Jurkat, Clone E6-1 (cell line): ENCODE results near the gene SCAMP2.

Experiments
- DNase-seq: peaks from one replicate; pipeline ENCODE4 v3.0.0-alpha.2; 2011; ENCODE audit warnings: low read depth, low spot score
- H3K4me3 ChIP-seq: 2 replicates; pipeline ENCODE4 v1.5.1; 2011; ENCODE audit warnings: mild to moderate bottlenecking, low read length, control low read depth, moderate library complexity

The SCAMP2 gene

DNA sequence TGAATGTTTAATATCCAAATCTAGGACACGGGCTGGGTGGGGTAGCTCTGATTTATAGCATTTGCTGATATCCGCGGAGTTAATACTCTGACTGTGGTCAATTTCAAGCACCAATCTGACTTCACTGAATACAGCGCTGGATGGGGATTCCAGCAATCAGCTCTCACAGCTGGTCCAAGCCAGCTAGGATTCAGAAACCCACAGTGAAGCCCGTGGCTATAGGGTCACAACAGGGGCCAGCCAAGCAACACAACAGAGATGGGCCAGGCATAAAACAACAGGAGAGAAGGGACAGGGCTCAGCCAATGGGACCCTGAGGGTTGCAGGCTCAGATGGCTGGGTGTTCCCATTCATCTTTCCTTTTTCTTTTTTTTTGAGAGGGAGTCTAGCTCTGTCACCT, 65.9 kb downstream of the SCAMP2 start:
- H3K4me3 ChIP-seq, result no peak overlapping the region
- no peak for DNase-seq

DNA sequence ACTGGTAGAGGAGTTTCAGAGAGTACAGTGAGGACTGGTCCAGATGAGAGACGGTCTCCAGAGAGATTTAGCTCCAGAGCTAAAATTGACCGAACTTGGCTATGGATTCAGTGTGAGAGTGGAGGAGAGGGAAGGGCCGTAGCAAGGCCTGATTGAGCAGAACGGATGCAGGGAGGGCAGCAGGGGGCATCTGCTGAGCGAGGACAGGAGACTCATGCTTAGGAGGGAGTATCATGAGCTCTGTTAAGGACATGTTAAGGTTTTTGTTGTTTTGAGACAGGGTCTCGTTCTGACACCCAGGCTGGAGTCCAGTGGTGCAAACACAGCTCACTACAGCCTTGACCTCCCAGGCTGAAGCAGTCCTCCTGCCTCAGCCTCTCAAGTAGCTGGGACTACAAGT, 68.2 kb downstream of the SCAMP2 start:
- no peak for DNase-seq
- H3K4me3 ChIP-seq, result no peak overlapping the region

DNA sequence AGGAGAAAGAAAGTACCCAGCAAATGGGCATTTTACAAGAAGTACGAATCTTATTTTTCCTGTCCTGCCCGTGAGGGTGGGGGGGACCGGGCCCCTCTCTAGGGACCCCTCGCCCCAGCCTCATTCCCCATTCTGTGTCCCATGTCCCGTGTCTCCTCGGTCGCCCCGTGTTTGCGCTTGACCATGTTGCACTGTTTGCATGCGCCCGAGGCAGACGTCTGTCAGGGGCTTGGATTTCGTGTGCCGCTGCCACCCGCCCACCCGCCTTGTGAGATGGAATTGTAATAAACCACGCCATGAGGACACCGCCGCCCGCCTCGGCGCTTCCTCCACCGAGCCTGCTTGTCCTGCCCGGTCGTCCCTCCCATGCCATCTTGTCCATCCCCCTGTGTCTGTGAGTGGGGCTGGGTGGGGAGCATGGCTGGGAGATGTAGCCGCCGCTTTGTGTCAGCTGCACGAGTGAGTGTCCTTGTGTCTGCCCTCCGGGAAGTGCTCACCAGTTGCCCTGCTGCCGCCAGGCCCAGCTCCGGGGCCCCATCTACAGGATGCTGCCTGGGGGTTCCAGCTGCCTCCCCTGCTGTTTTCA, 70.2 kb downstream of the SCAMP2 start:
- no peak for DNase-seq

DNA sequence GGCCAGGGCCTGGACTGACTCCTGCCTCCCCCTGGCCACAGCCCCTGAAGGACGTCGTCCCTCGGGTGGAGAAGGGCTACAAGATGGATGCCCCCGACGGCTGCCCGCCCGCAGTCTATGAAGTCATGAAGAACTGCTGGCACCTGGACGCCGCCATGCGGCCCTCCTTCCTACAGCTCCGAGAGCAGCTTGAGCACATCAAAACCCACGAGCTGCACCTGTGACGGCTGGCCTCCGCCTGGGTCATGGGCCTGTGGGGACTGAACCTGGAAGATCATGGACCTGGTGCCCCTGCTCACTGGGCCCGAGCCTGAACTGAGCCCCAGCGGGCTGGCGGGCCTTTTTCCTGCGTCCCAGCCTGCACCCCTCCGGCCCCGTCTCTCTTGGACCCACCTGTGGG, 70.9 kb downstream of the SCAMP2 start:
- H3K4me3 ChIP-seq, result no peak overlapping the region
- no peak for DNase-seq

More for the DNA sequence above, 70.2 kb downstream of the SCAMP2 start:
- no peak overlapping the region for H3K4me3 ChIP-seq

DNA sequence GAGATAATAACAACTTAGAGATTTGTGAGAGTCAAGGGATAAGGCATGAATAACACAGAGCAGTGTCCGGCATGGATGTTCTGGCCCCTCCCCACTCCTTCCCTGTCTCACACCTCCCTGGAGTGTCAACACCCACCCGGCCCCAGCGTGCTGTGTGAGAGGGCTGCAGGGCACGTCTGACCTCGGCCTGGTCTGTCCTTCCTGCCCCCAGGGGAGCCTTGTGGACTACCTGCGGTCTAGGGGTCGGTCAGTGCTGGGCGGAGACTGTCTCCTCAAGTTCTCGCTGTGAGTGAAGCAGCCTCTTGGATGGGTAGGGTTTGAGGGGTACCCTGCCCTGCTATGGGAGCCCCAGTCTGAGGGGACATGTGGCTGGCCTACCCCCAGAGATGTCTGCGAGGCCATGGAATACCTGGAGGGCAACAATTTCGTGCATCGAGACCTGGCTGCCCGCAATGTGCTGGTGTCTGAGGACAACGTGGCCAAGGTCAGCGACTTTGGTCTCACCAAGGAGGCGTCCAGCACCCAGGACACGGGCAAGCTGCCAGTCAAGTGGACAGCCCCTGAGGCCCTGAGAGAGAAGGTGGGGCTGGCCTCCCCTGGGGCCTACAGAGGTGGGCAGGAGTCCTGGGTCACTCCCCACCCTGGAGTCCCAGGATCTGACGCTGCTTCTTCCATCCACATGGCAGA, 71.7 kb downstream of the SCAMP2 start:
- H3K4me3 ChIP-seq, result no peak overlapping the region
- no peak for DNase-seq

DNA sequence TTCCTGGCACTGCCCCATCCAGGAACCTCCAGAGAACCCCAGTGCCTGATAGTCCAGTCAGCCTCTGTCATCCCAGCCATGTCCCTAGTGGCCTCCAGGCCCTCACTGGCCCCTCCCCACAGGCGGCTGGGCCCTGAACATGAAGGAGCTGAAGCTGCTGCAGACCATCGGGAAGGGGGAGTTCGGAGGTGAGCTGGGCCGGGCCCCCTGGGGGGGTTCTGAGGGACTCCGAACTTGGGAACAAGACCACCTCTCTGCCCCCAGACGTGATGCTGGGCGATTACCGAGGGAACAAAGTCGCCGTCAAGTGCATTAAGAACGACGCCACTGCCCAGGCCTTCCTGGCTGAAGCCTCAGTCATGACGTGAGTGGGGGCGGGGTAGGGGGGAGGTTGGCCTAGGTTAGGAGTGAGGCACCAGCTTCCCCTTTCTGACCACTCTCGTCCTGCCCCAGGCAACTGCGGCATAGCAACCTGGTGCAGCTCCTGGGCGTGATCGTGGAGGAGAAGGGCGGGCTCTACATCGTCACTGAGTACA, 72.5 kb downstream of the SCAMP2 start:
- no peak overlapping the region for H3K4me3 ChIP-seq
- DNase-seq, result no peak

DNA sequence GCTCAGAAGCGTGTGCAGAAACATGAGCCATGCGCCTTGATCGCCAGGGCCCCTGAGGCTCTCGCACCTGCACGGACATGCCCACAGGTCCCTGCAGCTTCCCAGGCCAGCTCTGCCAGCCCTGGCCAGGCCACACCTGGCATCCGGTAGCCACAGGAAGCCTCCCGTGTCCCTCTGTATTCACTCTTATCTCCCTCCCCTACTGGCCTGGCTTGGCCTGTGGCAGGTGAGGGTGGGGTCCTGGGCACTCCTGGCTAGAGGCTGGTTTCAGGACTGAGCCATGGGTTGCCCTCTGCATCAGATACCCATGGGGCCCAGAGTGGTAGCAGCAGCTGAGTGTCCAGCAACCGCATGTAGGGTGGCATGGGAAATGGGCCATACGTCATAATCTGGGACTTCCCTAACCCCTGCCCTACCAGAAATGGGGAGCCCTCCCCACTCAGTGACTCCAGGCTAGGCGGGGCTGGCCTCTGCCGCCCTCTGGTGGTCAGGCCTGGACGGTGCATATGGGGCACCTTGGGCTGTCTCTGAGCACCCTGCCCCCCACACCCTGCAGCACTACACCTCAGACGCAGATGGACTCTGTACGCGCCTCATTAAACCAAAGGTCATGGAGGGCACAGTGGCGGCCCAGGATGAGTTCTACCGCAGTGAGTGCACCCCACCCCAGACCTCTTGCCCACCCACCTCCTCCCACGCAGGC, 73.2 kb downstream of the SCAMP2 start:
- no peak overlapping the region for H3K4me3 ChIP-seq
- no peak for DNase-seq

DNA sequence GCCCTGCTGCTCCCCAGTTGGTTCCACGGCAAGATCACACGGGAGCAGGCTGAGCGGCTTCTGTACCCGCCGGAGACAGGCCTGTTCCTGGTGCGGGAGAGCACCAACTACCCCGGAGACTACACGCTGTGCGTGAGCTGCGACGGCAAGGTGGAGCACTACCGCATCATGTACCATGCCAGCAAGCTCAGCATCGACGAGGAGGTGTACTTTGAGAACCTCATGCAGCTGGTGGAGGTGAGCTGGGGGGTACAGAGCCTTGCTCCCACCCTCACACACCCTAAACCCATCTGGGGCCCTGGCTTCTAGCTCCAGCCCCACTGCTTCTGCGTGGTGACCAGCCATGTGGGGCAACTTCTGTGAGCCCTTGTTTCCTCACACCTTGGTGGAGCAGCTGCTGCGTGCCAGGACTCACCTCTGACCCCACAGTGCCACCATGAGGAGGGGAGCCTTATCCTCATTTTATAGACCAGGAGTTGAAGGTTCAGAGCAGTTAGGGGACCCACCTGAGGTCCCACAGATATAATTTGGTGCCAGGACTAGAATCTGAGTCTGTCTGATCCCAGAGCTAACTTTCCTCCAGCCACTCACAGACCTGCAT, 73.8 kb downstream of the SCAMP2 start:
- H3K4me3 ChIP-seq, result no peak overlapping the region
- no peak for DNase-seq

DNA sequence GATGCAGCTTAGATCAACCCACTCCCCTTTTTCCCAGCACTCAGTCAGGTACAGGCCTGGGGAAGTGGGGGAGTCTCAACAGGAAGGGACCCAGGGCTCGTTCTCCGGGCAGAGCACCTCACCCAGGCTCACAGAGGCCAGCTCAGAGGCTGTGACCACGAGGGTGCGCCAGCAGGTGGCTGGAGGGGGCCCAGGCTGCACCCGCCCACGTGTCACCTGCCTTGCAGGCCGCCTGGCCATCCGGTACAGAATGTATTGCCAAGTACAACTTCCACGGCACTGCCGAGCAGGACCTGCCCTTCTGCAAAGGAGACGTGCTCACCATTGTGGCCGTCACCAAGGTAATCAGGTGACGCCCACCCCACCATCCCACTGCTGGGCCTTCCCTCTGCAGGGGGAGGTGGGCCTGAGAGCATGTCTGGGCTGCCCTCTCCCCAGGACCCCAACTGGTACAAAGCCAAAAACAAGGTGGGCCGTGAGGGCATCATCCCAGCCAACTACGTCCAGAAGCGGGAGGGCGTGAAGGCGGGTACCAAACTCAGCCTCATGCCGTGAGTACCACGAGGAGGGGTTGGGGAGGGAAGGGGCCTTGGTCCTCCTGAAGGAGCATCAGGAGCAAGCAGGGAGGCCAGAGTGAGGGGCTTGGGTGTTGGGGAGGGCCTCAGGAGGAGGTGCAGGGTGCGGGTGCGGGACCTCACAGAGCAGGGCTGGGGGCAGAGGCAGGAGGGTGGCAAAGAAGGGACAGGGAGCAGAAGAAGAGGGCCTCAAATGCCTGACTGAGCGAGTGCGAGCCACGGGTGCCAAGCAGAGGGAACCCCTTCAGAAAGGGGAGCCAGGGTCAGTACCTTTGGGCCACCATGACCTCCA, 74.5 kb downstream of the SCAMP2 start:
- no peak overlapping the region for H3K4me3 ChIP-seq
- DNase-seq, result no peak

DNA sequence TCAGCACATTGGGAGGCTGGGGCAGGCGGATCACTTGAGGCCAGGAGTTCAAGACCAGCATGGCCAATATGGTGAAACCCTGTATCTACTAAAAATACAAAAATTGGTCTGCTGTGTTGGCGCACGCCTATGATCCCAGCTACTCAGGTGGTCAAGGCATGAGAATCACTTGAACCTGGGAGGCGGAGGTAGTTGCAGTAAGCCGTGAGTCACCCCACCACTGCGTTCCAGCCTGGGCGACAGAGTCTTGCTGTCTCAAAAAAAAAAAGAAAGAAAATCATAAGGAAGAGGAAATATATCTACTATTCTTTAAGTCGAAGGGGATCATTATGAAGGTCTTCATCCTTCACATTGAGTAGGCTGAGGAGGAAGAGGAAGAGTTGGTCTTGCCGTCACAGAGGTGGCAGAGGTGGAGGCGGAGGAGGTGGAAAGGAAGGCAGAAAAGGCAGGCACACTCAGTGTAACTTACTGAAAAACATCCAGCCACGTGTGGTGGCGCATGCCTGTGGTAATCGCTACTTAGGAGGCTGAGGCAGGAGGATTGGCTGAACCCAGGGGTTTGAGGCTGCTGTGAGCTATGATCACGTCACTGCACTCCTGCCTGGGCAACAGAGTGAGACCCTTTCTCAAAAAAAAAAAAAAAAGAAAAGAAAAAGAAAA, 77.1 kb downstream of the SCAMP2 start:
- no peak for DNase-seq
- H3K4me3 ChIP-seq, result no peak overlapping the region

DNA sequence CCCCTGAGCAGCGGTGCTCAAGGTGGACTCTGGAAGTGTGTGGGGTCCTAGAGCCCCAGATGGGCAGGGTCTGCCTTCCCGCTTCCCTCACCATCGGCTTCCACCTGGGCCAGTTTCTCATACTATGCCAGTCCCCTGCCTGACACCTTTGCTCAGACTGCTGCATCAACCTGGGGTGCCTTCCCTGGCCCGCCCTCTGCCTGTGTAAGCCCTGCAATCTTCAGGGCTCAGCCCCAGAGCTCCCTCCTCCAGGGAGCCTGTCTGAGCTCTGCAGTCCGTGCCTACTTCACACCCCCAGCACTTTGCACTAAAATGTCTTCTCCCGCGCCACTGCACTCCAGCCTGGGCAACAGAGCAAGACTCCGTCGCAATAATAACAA, 78.2 kb downstream of the SCAMP2 start:
- no peak for DNase-seq
- H3K4me3 ChIP-seq, result no peak overlapping the region

DNA sequence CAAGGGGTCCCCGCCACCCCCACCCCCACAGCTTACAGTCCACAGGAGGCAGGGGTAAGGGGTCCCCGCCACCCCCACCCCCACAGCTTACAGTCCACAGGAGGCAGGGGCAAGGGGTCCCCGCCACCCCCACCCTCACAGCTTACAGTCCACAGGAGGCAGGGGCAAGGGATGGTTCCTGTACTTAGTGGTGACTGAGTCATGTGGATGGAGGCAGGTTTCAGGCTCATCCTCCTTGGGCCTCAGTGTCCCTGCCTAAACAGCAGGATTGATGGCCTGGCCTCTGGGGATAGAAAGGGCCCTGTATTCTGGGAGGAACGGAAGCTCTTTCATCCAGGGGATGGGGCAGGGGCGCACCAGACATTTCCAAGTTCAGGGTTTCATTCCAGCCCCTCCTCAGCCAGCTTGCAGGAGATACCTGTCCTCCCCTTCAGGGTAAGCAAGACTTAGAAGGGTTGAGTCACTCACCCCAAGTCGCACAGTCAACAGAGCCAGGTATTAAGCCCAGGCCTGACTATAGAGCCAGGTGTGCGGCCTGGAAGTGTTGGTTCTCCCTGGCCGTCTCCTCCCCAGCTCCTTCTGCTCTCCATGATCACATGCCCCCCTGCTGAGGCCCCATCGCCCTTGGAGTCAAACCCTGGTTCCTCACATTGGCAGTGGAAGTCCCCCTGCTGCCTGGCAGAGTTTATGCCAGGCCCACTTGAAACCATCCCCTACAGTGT, 78.8 kb downstream of the SCAMP2 start:
- no peak for DNase-seq
- no peak overlapping the region for H3K4me3 ChIP-seq
